Smooth muscle cell (in vitro differentiated cells): Measurements from ENCODE around the gene GRIK5. TPM values are rescaled to one million over a fixed set of nuclear protein-coding genes. Genes with fewer than 3 reads are reported as not detected.

Experiments used
- DNase-seq: peaks from one replicate; lab custom pipeline; 2025; ENCODE audit not compliant: unreplicated experiment; lab: John Stamatoyannopoulos, UW
- H2AFZ ChIP-seq: fragments of 200-600 bp; sonication (generic); 2 replicates; pipeline ENCODE4 v1.6.0; 2016; ENCODE audit warnings: antibody characterized with exemption, low read depth, mild to moderate bottlenecking
- H3F3A ChIP-seq: fragments of 200-600 bp; sonication (generic); 2 replicates; pipeline ENCODE4 v1.6.0; 2017; ENCODE audit warnings: antibody characterized with exemption, low read depth
- H3K27ac ChIP-seq: fragments of 200-600 bp; sonication (generic); 2 replicates; pipeline ENCODE4 v1.5.1; 2016; ENCODE audit warnings: low read depth, mild to moderate bottlenecking
- H3K27me3 ChIP-seq: fragments of 200-600 bp; sonication (generic); 2 replicates; pipeline ENCODE4 v1.6.1; 2016; ENCODE audit warnings: low read depth, mild to moderate bottlenecking
- H3K36me3 ChIP-seq: fragments of 200-600 bp; sonication (generic); 2 replicates; pipeline ENCODE4 v1.5.1; 2016; ENCODE audit warnings: low read depth
- H3K4me1 ChIP-seq: fragments of 200-600 bp; sonication (generic); 2 replicates; pipeline ENCODE4 v1.5.1; 2016; ENCODE audit warnings: low read depth
- H3K4me2 ChIP-seq: fragments of 200-600 bp; sonication (generic); 2 replicates; pipeline ENCODE4 v1.6.0; 2016; ENCODE audit warnings: mild to moderate bottlenecking
- H3K4me3 ChIP-seq: fragments of 200-600 bp; sonication (generic); 2 replicates; pipeline ENCODE4 v1.5.1; 2016; ENCODE audit warnings: mild to moderate bottlenecking
- H3K79me2 ChIP-seq: fragments of 200-600 bp; sonication (generic); 2 replicates; pipeline ENCODE4 v1.6.0; 2016; ENCODE audit warnings: low read depth, mild to moderate bottlenecking
- H3K9ac ChIP-seq: fragments of 200-600 bp; sonication (generic); 2 replicates; pipeline ENCODE4 v1.6.0; 2016; ENCODE audit warnings: low read depth
- H3K9me3 ChIP-seq: fragments of 200-600 bp; sonication (generic); replicated peaks from 2 replicates; pipeline ENCODE4 v1.5.1; 2016; ENCODE audit warnings: low read depth
- H4K20me1 ChIP-seq: fragments of 200-600 bp; sonication (generic); 2 replicates; pipeline ENCODE4 v1.6.0; 2016; ENCODE audit warnings: low read depth
- WGBS: methylation state at CpG from one replicate; pipeline ENCODE4 v1.1.7; 2016; ENCODE audit warnings: low lambda C conversion rate; 5-methylcytosine and 5-hydroxymethylcytosine counted together
- polyA plus RNA-seq: library from polyadenylated mRNA; unstranded; fragments of >200 nt; fragmentation: Nextera tagmentation; extraction: Ambion mirVana; gene quantifications from 2 replicates; pipeline ENCODE4 v1.2.1, GENCODE V29; 2016
- total RNA-seq: library from RNA; depleted of rRNA; stranded (reverse); fragments of >200 nt; gene quantifications from 2 replicates; pipeline ENCODE4 v1.2.3, GENCODE V29; 2014
- TF ChIP-seq, protein P1 (sequence below): fragments of 200-600 bp; sonication (generic); IDR thresholded peaks from 2 replicates; pipeline ENCODE4 v1.5.1; 2017; ENCODE audit warnings: borderline replicate concordance, mild to moderate bottlenecking, antibody characterized with exemption; ENCODE audit not compliant: insufficient read depth, poor library complexity, severe bottlenecking

The GRIK5 gene
- total and polyA plus RNA-seq, 2 experiments from 2014 or later: 0.67 to 2.0 TPM

DNA sequence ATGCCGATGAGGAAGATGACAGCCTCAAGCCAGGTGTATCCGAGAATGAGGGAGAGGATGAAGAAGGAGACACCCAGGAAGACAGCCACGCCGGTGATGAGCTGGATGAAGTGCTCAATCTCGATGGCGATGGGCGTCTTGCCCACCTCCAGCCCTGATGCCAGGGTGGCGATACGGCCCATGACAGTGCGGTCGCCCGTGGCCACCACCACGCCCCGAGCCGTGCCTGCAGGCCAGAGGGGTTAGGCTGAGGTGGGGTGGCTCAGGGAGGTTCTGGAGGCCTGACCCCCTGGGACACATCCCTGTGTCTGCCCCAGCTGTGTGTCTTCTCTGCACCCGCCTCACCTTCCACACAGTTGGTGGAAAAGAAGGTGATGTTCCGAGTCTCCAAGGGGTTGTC lies 85.0 kb downstream of the GRIK5 start:
- no peak overlapping the region for H3K9ac ChIP-seq
- no peak overlapping the region for H3K4me2 ChIP-seq
- DNase-seq: no peak
- no peaks in the 10 kb centered on the region for H3F3A ChIP-seq
- H3K4me1 ChIP-seq: no peaks in the 10 kb centered on the region
- H3K27ac ChIP-seq: no peak overlapping the region
- no peak overlapping the region for H2AFZ ChIP-seq
- no peaks in the 10 kb centered on the region for H4K20me1 ChIP-seq
- no peaks in the 10 kb centered on the region for H3K9me3 ChIP-seq
- peaks cover 6% of the 10 kb centered on the region for H3K27me3 ChIP-seq
- TF ChIP-seq, protein P1, sequence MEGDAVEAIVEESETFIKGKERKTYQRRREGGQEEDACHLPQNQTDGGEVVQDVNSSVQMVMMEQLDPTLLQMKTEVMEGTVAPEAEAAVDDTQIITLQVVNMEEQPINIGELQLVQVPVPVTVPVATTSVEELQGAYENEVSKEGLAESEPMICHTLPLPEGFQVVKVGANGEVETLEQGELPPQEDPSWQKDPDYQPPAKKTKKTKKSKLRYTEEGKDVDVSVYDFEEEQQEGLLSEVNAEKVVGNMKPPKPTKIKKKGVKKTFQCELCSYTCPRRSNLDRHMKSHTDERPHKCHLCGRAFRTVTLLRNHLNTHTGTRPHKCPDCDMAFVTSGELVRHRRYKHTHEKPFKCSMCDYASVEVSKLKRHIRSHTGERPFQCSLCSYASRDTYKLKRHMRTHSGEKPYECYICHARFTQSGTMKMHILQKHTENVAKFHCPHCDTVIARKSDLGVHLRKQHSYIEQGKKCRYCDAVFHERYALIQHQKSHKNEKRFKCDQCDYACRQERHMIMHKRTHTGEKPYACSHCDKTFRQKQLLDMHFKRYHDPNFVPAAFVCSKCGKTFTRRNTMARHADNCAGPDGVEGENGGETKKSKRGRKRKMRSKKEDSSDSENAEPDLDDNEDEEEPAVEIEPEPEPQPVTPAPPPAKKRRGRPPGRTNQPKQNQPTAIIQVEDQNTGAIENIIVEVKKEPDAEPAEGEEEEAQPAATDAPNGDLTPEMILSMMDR: no peak
- no peaks in the 10 kb centered on the region for H3K79me2 ChIP-seq
- H3K4me3 ChIP-seq: no peak overlapping the region
- 93% methylated on average over 17 of the region's 17 CpGs for WGBS
- H3K36me3 ChIP-seq: no peaks in the 10 kb centered on the region

DNA sequence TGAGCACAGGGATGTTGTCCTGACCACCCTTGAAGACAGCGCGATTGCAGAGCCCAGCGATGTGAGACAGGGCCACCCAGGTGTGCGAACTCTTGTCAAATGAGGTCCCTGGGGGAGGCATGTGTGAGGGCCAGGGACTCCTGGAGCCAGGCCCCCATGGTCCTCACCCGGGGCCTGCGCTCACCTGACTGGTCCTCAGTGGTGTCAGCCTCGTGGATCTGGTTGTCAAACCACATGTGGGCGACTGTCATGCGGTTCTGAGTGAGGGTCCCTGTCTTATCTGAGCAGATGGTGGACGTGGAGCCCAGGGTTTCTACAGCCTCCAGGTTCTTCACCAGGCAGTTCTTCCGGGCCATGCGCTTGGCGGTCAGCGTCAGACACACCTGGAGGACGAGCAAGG lies 88.3 kb downstream of the GRIK5 start:
- no peak overlapping the region for H3K4me3 ChIP-seq
- WGBS: 93% methylated on average over 15 of the region's 15 CpGs
- no peaks in the 10 kb centered on the region for H3K9me3 ChIP-seq
- no peak overlapping the region for H3K27ac ChIP-seq
- no peaks in the 10 kb centered on the region for H3K79me2 ChIP-seq
- TF ChIP-seq, protein P1: no peak
- no peaks in the 10 kb centered on the region for H4K20me1 ChIP-seq
- H3K9ac ChIP-seq: no peak overlapping the region
- no peaks in the 10 kb centered on the region for H3K4me1 ChIP-seq
- no peak overlapping the region for H3K4me2 ChIP-seq
- no peaks in the 10 kb centered on the region for H3K27me3 ChIP-seq
- H3F3A ChIP-seq: no peaks in the 10 kb centered on the region
- DNase-seq: no peak
- H3K36me3 ChIP-seq: no peaks in the 10 kb centered on the region
- no peak overlapping the region for H2AFZ ChIP-seq

DNA sequence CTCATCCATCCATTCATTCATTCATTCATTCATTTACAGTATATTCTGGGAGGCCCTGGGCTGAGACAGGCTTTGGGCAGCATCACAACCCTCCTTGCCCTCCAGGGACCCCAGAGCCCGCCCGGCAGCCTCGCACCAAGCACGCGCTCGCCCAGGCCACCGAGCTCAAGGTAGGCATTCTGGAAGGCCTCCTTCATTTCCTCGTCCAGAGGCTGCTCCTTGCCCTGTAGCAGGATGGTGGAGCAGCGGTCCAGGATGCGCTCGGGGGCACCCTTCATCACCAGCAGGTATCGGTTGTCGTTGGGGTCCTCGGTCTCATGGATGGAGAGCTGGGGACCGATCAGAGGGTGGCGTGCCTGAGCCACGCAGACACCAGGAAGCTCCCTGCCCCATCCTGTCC lies 91.5 kb downstream of the GRIK5 start:
- Histone ChIP-seq H3K4me1 (no peaks in the 10 kb centered on the region), H3K79me2 (no peaks in the 10 kb centered on the region), H3K36me3 (no peaks in the 10 kb centered on the region)

DNA sequence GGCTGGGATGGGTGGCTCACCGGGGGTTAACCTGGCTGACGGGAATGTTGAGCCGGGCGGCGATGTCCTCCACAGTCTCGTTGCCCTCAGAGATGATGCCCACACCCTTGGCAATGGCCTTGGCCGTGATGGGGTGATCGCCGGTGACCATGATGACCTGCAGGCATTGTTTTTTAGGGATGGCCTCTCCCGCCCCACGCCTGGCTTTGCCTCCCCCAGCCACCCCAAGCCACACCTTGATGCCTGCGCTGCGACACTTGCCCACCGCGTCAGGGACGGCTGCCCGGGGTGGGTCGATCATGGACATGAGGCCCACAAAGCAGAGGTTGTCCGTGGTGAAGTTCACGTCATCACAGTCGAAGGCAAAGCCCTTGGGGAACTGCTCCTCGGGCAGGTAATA lies 92.1 kb downstream of the GRIK5 start:
- no peak for DNase-seq
- Histone ChIP-seq H3K36me3 (no peaks in the 10 kb centered on the region), H3K79me2 (no peaks in the 10 kb centered on the region), H3K27ac (no peak overlapping the region), H2AFZ (no peak overlapping the region), H4K20me1 (no peaks in the 10 kb centered on the region), H3K4me1 (no peaks in the 10 kb centered on the region), H3K9ac (no peak overlapping the region), H3K9me3 (no peaks in the 10 kb centered on the region), H3F3A (no peaks in the 10 kb centered on the region), H3K4me3 (no peak overlapping the region), H3K4me2 (no peak overlapping the region), H3K27me3 (no peaks in the 10 kb centered on the region)
- TF ChIP-seq, protein P1: no peak
- 94% methylated on average over 22 of the region's 22 CpGs for WGBS

More for the DNA sequence above, 91.5 kb downstream of the GRIK5 start:
- Histone ChIP-seq H3K9me3 (no peaks in the 10 kb centered on the region), H3K4me3 (no peak overlapping the region), H3K27me3 (no peaks in the 10 kb centered on the region), H3K27ac (no peak overlapping the region), H3K9ac (no peak overlapping the region), H2AFZ (no peak overlapping the region), H3K4me2 (no peak overlapping the region), H4K20me1 (no peaks in the 10 kb centered on the region), H3F3A (no peaks in the 10 kb centered on the region)
- TF ChIP-seq, protein P1: no peak
- DNase-seq: no peak
- WGBS: 91% methylated on average over 17 of the region's 17 CpGs
